NCI-H526 (cell line): ENCODE results near the gene DPY19L1.
"Not testable (repeated sequence)": the region's sequence is repeated elsewhere in the genome, so short reads cannot be mapped to it uniquely, and the experiment has no call there.

Experiments used
- DNase-seq, 2 experiments: peaks; one replicate each; lab custom pipeline; 2025; lab: John Stamatoyannopoulos, UW

Gene DPY19L1

DNA sequence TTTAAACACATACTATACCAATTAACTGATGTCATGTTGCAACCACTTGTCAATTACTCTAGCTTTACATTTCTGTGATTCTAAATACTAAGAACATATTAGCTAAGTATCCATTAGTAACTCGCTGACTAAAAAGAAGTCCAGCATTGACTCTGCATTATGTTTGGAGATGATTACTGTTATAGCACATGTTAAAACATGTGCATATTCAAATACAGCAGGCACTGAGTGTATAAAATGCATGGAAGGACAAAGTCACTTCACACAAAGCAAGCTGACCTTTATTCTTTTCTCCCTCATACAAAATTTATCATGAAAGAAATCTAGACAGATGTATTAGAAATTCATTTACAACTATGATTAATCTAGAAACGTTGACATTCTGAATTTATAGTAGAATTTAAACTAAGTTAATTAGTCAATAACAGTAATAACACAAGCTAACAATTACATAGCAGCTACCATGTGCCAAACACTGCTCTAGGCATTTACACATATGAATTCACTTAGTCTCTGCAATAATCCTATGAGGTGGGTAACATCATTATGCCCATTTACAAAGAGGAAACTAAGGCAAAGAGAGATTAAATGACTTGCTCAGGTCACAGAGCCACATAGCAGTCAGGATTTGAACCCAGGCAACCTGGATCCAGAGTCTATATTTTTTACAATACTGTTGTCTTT, 48.7 kb downstream of the DPY19L1 start:
- not testable (repeated sequence) for DNase-seq

DNA sequence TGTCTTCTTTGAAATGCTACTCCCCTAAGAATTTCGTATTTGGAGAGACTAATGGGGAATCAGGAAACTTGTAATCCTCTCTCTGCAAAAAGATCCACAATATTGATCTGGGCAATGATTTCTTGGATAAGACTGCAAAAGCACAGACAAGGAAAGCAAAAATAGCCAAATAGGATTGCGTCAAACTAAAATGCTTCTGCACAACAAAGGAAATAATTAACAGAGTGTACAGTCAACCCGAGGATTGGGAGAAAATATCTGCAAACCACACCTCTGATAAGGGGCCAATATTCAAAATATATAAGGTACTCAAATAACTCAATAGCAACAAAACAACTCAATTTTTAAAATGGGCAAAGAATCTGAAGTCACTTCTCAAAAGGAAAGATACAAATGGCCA, 52.1 kb downstream of the DPY19L1 start:
- DNase-seq, result not testable (repeated sequence)

- DNase-seq, result not testable (repeated sequence)
Observed at GRCh38 chr7:34984140-34984539, 53.1 kb downstream of the DPY19L1 start.

DNA sequence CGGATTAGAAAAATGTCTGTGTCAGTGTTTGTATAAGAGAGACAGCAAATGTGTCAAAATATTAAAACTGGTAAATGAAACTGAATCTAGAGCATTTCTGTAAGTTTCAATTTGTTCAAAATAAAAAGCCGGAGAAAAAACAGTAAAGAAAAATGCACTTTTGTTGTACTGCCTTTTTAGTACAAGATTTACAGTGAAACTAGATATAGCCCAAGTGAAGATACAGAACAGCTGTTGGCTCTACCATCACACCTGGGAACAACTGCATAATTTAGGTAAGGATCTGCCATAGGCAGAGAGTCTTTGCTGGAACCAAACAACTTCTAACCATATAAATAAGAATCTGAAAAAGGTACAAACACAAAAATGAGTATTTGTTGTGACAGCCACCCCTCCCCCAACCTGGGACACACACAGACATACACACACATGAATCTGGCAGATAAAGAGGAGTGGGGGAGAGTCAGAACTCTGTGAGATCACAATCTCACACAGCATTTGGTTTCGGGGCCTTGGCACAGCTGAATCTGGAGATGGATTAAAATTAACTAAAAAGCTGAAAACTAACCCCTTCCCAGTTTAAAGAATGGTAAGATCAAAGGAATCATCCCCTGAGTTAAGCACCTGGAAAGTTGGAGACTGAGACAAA, 54.8 kb downstream of the DPY19L1 start:
- DNase-seq, result no peak

DNA sequence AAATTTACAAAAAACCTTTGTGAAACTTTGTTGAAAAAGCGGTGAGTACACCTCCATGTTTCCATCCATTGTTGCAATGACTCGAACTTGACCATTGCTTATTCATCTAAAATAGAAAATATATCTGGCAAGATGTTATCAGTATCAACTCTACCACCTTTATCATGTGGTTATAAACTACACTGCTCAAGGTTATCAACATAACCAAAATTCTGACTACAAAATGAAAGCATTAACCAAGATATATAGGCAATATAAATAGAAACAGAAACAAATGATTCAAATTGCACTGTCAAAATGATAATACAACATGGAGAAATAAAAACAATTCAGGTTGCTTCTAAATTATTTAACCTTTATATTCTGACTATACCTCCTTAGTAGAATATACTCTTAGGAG, 58.2 kb downstream of the DPY19L1 start:
- DNase-seq, result not testable (repeated sequence)

GRCh38 chr7:34973400-34973760, 63.9 kb downstream of the DPY19L1 start:
- DNase-seq, result no peak

DNA sequence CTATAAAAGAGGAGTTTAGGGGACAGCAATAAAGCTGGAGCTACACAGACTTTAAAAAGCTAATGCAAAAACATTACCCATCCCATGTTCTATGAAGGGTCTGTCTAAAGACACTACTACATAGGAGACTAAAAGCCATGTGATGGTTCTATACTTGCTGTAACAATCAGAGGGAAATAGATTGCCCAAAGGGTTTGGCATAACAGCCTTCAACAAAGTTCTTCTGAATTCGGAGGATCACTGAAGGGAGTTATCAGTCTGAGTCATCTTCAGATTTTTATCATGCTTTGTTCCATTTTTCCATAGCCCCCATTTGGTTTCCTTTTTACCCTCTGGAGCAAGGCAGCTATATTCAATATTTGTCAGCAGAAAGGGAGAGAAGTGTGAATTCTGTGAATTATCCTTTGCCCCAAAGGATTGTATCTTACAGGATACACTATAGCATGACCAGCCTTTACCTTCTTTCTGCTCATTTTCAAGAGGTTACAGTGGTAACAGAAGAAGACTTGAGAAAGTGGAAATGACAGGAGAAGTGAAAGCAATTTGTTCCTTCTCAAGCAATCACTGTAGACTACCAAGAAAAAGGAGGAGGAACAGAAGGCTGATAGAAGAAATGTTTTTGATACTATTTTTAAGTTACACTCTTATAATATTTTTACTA, 64.4 kb downstream of the DPY19L1 start:
- not testable (repeated sequence) for DNase-seq

DNA sequence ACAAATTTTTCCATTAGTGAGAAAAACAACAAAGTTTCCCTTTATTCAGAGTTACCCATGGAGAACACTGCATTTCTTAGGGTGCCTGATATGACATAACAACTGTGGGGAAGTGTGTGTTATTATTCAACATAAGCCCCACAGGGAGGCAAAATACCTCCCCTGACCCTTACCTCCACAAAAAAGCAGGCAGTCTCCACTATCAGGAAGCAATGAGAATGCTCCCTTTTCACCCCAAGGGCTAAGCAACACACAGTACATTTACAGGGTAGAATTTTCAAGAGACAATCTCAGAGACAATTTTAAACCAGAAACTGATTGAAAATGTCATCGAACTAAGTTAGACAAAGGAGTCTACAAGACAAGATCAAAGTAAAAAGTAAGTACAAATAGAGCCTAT, 69.5 kb downstream of the DPY19L1 start:
- DNase-seq, result not testable (repeated sequence)

- not testable (repeated sequence) for DNase-seq
Observed at GRCh38 chr7:34966504-34966903, 70.8 kb downstream of the DPY19L1 start.

GRCh38 chr7:34958021-34958420, 79.3 kb downstream of the DPY19L1 start:
- DNase-seq, result no peak

DNA sequence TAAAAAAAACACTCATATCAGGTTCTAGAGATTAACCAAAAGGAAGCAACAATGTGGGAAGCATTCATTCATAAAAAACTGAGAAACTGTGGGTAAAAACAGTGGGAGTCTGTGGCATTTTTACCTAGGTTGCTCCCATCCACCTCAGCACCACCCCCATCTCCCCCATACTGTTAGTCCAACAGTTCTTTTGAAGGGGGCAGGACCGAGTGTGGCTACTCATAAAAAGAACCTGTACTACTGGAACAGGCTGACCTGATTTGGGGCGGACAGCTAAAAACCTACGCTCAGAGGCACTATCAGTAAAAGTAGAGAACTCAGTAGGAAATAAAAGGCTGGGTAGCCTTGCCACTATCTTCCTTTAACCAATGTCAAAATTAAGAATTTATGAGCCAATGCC, 84.5 kb downstream of the DPY19L1 start:
- DNase-seq, result no peak

DNA sequence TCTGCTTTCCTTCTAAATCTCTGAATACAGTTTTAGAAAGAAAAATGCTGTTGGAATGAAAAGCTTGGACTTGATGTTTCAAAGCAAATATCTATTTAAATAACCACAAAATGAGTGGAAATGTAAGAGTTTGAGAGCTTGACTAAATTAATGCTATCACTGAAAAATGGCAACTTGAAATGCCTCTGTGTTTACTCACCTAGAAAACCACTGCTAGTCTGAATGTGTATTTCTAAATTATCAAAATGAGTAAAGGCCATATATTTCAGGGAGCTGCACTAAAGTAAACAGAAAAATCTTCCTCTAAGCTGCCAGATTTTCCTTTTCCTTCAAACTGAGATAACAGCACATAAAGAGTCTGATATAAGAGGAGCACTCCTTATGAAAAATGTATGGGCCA, 87.9 kb downstream of the DPY19L1 start:
- no peak for DNase-seq

DNA sequence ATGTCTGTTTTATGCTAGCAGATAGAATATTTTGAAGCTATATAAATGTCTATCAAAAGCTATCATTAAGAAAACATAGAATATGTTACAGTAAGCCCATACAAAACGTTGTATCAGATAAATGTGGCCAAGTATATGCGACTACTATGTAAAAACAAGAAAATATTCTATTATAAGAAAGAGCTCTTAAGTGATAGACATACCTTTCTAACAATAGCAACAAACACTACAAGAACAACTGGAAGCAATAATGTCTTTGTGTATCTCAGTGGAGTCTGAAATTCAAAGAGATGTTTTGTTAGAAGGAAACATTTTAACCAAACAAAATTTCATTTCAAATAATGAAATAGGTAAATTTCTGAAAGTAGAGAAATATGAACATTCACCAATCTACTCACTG, 89.9 kb downstream of the DPY19L1 start:
- DNase-seq, result not testable (repeated sequence)

GRCh38 chr7:34946486-34946885, 90.8 kb downstream of the DPY19L1 start:
- no peak for DNase-seq

GRCh38 chr7:34945894-34946477, 91.3 kb downstream of the DPY19L1 start:
- not testable (repeated sequence) for DNase-seq

DNA sequence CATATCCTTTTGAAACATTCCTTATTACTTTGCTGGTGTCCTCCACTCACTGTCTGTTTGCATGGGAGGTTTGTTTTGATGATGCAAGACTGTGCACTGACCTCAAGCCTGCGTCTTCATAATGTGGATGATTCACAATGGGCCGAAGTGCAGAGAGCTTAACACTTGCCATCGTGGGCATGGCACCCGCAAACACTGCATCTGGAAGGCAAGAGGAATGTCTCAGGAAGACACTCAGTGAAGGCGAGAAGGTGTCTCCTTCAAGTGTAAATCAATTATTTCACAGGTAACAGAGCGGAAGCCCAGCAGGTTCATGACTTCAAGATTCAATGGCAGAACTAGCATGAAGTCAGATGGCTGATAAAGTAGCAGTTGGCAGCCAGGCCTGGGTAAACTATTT, 98.1 kb downstream of the DPY19L1 start:
- no peak for DNase-seq

DNA sequence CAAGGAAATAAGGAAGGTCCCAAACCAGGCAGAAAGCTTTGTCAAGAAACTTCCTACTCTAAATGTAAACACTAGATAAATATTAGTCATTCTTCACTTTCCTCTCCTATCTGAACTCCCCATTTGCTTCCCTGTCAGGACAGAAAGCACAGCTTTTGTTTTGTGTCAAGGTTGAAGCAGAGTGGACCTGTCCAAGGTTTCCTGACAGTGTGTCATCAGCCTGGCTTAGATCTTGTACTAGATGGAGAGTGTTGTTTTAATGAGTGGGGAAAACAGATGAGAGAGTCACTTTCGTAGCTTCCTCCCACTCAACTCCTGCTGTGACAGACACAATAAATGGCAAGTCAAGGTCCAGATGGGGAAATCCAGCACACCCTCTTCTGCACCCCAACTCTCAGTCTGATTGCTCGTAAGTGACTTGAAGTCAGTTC, 101.5 kb downstream of the DPY19L1 start:
- DNase-seq, result not testable (repeated sequence)

DNA sequence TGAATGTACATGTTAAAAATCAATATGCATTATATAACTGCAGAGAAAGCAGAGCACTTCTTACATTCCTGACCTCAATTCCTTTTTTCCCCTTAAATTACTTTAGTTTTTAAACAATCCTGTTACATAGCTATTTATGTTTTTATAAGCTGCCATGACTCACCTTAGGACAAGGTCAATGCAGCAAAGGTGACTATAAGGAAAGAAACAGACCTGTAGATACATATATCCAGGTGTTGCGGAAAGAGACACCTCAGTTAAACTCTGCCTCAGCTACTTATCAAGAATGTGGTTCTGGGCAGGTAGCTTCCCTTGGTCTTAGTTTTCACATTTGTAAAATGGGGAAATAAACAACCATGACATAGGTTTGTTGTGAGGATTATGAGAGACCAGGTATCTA, 105.5 kb downstream of the DPY19L1 start:
- no peak for DNase-seq

- DNase-seq, result peak in 1 of 2 experiments; percentile 14
Observed at GRCh38 chr7:34929783-34930182, 107.5 kb downstream of the DPY19L1 start.

GRCh38 chr7:34928560-34928959, 108.7 kb downstream of the DPY19L1 start:
- DNase-seq, result no peak

DNA sequence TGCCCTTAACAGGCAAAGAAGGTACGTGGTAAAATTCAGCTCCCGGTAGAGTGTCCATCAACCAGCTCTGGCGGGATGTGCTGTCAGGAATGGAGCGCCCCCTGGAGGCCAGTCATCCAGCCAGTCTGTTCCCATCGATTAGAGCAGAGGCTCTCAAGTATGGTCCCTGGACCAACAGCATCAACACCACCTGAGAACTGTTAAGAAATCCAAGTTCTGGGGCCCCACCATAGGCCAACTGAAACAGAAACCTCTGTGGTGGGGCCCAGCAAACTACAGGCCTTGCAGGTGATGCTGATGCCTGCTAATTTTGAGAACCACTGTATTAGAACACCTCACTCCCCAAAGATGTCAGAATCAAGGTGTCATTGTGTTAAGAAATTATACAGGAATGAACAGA, 109.2 kb downstream of the DPY19L1 start:
- peak in 1 of 2 experiments; percentile 42 for DNase-seq

DNA sequence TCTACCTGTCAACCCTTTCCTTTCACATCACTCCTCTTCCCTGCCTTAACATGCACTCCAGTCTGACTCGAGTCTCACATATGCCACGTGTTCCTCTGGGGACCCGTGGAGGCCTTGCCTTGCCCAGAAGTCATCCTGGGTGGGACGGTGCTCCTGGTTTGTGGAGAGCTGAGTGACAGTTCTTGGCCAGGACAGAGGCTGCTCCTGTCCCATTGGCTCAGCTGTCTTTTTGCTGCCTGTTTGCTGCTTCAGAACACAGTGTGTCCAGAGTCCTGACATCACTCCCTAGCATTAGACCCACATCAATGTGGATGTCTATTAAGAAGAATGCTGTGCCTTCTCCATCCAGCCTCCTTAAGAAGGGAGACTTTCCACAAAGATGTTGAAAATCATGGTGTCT, 116.8 kb downstream of the DPY19L1 start:
- not testable (repeated sequence) for DNase-seq

DNA sequence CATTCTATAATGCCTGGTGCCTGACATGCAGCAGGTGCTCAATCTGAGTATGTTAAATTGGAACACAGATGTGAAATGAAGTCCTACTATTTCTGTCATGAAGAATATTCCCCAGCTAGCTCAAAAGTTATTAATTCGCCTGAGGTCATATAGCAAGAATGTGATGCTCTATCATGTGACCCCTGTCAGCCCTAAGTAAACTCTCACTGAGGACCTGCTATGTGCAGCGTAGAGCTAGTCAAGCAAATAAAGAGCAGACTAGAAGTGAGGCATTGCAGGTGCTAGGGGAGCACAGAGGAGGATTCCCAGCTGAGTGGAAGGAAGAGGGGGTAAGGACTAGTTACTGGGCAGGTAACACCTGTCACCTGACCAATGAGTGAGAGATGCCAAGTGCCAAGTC, 118.2 kb downstream of the DPY19L1 start:
- DNase-seq, result not testable (repeated sequence)
